Spleen (tissue), 7 donors: Measurements from ENCODE around the gene SCYGR1.

ENCODE experiments used
- POLR2A ChIP-seq, 3 donors: fragments of 450-650 bp; IDR thresholded peaks; one replicate each; pipeline ENCODE4 v1.5.1; 2017; ENCODE audit warnings: antibody characterized with exemption in 3 of 3, mild to moderate bottlenecking in 1 of 3
- TF ChIP-seq, protein P1 (sequence below), 11 experiments: fragments of 200-600 bp in 7 of 11; fragments of 450-650 bp in 4 of 11; sonication (generic) in 4 of 11; IDR thresholded peaks in 8 of 11; conservative IDR thresholded peaks in 3 of 11; 1 replicate in 7 of 11; 2 replicates in 4 of 11; pipeline versions ENCODE4 v1.4.0 to v1.8.0; 2016 to 2021; ENCODE audit warnings: antibody characterized with exemption in 11 of 11, inconsistent platforms in 4 of 11, mild to moderate bottlenecking in 1 of 11
- donor health status: DM: no; HTN: no; CAD: no; lungs with moderate emphysema.
- donor health status: DM: no; HTN: no; CAD: no.
- donor health status: DM: no; HTN: no; CAD: no.

- TF ChIP-seq POLR2A (IDR thresholded peaks at IDR 0.05), result no peak
- TF ChIP-seq, protein P1, sequence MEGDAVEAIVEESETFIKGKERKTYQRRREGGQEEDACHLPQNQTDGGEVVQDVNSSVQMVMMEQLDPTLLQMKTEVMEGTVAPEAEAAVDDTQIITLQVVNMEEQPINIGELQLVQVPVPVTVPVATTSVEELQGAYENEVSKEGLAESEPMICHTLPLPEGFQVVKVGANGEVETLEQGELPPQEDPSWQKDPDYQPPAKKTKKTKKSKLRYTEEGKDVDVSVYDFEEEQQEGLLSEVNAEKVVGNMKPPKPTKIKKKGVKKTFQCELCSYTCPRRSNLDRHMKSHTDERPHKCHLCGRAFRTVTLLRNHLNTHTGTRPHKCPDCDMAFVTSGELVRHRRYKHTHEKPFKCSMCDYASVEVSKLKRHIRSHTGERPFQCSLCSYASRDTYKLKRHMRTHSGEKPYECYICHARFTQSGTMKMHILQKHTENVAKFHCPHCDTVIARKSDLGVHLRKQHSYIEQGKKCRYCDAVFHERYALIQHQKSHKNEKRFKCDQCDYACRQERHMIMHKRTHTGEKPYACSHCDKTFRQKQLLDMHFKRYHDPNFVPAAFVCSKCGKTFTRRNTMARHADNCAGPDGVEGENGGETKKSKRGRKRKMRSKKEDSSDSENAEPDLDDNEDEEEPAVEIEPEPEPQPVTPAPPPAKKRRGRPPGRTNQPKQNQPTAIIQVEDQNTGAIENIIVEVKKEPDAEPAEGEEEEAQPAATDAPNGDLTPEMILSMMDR (IDR thresholded peaks at IDR 0.05 in 8 of 11, conservative IDR thresholded peaks at IDR 0.05 in 3 of 11), result no peak
These were observed 48.9 kb upstream of the SCYGR1 start for GRCh38 chr2:227436436-227437174.
